GM10847 (cell line): ENCODE data around the gene CEP85.

Experiments
- POLR2A ChIP-seq: IDR thresholded peaks from 2 replicates; pipeline ENCODE4 v1.6.1; 2011; ENCODE audit not compliant: insufficient read length; ENCODE audit errors: extremely low read depth

The CEP85 gene

DNA sequence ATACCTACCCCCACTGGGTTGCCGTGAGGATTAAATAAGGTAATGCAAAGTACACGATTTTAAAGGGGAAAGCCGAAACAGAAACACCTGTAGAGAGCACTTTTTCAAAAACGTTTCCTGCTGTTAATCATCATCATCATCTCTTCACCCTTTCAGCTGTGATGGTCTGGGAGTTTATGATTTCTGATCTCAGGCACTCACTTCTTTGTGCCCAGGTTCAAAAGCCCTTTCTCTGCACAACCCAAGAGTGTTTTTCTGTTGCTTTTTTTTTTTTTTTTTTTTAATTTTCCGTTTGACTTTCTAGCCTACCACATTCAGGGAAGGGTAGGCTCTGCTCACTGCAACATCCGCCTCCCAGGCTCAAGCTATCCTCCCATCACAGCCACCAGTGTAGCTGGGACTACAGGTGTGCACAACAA, 73.4 kb downstream of the CEP85 start:
- TF ChIP-seq POLR2A, result no peak

DNA sequence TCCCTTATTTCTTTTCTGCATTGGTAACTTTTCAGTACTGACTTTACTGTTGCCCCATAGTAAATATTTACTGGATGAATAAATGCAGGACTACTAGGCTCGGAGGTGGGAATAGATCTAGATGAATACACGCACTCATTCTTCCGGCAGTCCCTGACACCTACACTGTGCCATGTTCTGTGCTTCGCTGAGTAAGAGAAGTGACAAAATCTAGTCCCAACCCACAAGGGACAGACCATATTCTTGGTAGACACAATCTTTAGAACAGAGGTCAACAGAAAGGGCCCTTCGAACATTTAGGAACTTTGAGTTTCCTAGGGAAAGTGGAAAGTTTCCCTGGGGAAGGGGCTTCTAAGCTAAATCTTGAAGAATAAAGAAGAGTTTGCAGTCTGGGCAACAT, 80.5 kb downstream of the CEP85 start:
- no peak for TF ChIP-seq POLR2A

- no peak for TF ChIP-seq POLR2A
Measured at GRCh38 chr1:26315874-26316850, 82.2 kb downstream of the CEP85 start.

- no peak for TF ChIP-seq POLR2A
Measured at GRCh38 chr1:26317146-26317545, 83.1 kb downstream of the CEP85 start.

DNA sequence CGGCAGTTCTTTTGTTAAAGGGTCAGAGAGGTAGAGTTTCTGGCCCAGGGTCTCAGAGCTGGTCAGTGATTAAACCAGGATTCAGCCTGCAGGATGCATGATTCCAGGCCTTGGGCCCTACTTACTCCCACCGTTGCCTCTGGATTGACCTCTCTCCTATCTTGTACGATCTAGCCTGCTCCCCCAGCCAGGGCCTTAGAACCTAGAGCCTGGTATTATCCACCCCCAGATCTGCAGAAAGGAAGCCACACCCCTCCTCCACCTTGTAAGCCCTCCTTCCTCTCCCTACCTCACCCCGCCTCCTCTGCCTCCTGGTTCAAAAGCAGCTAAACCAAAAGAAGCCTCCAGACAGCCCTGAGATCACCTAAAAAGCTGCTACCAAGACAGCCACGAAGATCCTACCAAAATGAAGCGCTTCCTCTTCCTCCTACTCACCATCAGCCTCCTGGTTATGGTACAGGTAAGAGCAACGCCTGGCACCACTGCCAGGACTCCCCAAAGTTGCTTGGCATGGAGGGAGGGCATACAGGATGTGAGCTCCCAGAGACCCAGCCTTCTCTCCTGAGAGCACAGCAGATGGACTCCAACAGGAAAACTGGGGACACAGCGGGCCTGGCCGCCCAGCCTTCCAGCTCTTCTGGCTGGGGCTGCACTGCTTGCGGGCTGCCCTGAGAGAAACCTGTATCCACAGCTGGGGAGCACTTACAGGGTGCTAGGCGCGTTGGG, 83.8 kb downstream of the CEP85 start, which contains the start of gene CD52:
CD52 (plus strand) TSS at position 347 of the 726 bp plus-strand sequence; CDS start at position 407, 60 bp downstream.
- TF ChIP-seq POLR2A, result no peak

GRCh38 chr1:26318338-26319064, 84.5 kb downstream of the CEP85 start:
- TF ChIP-seq POLR2A, result peak; percentile 20

GRCh38 chr1:26320896-26321295, 86.9 kb downstream of the CEP85 start:
- no peak for TF ChIP-seq POLR2A

GRCh38 chr1:26321315-26322041, 87.5 kb downstream of the CEP85 start:
- no peak for TF ChIP-seq POLR2A

- no peak for TF ChIP-seq POLR2A
Measured at GRCh38 chr1:26322042-26322331, 88.0 kb downstream of the CEP85 start.

- no peak for TF ChIP-seq POLR2A
Measured at GRCh38 chr1:26323382-26323781, 89.4 kb downstream of the CEP85 start.

GRCh38 chr1:26324550-26324949, 90.5 kb downstream of the CEP85 start:
- no peak for TF ChIP-seq POLR2A

- TF ChIP-seq POLR2A, result no peak
Measured at GRCh38 chr1:26327956-26328362, 94.0 kb downstream of the CEP85 start.
